KG1 (cell line): ENCODE results near the gene SPC24.

ENCODE experiments used
- DNase-seq: peaks from one replicate; lab custom pipeline; 2025; lab: John Stamatoyannopoulos, UW

SPC24 gene

GRCh38 chr19:11155373-11156120 is at the start of gene SPC24:
Gene SPC24, minus strand, starts transcription at chr19:11155782. Its CDS starts 6 bp downstream, at chr19:11155776.
- DNase-seq, result peak; percentile 93

- DNase-seq, result peak; percentile 56
Observed at GRCh38 chr19:11204943-11205349, 49.4 kb upstream of the SPC24 start.

- DNase-seq, result no peak
Observed at GRCh38 chr19:11204076-11204602, 48.6 kb upstream of the SPC24 start.

GRCh38 chr19:11203194-11204075 is 47.9 kb upstream of the SPC24 start:
- no peak for DNase-seq

GRCh38 chr19:11202488-11203193 is 47.1 kb upstream of the SPC24 start:
- DNase-seq, result no peak

GRCh38 chr19:11201791-11202190 is 46.2 kb upstream of the SPC24 start:
- no peak for DNase-seq

- no peak for DNase-seq
Observed at GRCh38 chr19:11200931-11201330, 45.3 kb upstream of the SPC24 start.

- DNase-seq, result no peak
Observed at GRCh38 chr19:11200015-11200574, 44.5 kb upstream of the SPC24 start.

- no peak for DNase-seq
Observed at GRCh38 chr19:11199517-11199916, 43.9 kb upstream of the SPC24 start.

- DNase-seq, result no peak
Observed at GRCh38 chr19:11198769-11199424, 43.3 kb upstream of the SPC24 start.

GRCh38 chr19:11198175-11198534 is 42.6 kb upstream of the SPC24 start:
- no peak for DNase-seq

GRCh38 chr19:11197291-11198174 is 42.0 kb upstream of the SPC24 start, which contains the start of gene KANK2:
Gene KANK2, minus strand, starts transcription at chr19:11197545. Its CDS starts 3,034 bp downstream, at chr19:11194511.
- DNase-seq, result peak; percentile 55

GRCh38 chr19:11196406-11197287 is 41.1 kb upstream of the SPC24 start:
- no peak for DNase-seq

GRCh38 chr19:11195681-11196080 is 40.1 kb upstream of the SPC24 start:
- DNase-seq, result no peak

- no peak for DNase-seq
Observed at GRCh38 chr19:11194656-11195558, 39.3 kb upstream of the SPC24 start.

- no peak for DNase-seq
Observed at GRCh38 chr19:11194173-11194572, 38.6 kb upstream of the SPC24 start.

GRCh38 chr19:11192957-11193939 is 37.7 kb upstream of the SPC24 start:
- DNase-seq, result no peak
